HepG2 (cell line): ENCODE measurements around the gene NPAS2. TPM values are rescaled to one million over a fixed set of nuclear protein-coding genes. Genes with fewer than 3 reads are reported as not detected.

Source experiments
- CHCHD3 ChIP-seq: sonication (generic); formaldehyde crosslinking; IDR thresholded peaks from 2 replicates; pipeline ENCODE4 v1.8.0; 2022; ENCODE audit warnings: mild to moderate bottlenecking, missing genetic modification reagents, moderate library complexity
- EEA1 ChIP-seq: sonication (generic); formaldehyde crosslinking; IDR thresholded peaks from 2 replicates; pipeline ENCODE4 v1.5.1; 2020; ENCODE audit warnings: mild to moderate bottlenecking, missing genetic modification reagents, borderline replicate concordance
- ELF4 ChIP-seq: sonication (generic); formaldehyde crosslinking; IDR thresholded peaks from 2 replicates; pipeline ENCODE4 v1.5.0; 2020; ENCODE audit warnings: missing genetic modification reagents, mild to moderate bottlenecking, moderate library complexity, borderline replicate concordance
- HCFC1 ChIP-seq: fragments of 150-350 bp; IDR thresholded peaks from 2 replicates; pipeline ENCODE4 v1.6.1; 2014; ENCODE audit warnings: low read depth, low read length
- MBNL3 ChIP-seq: fragments of 250-450 bp; sonication (Bioruptor Pico); conservative IDR thresholded peaks from 2 replicates; pipeline ENCODE4 v1.8.0; 2022; ENCODE audit warnings: mild to moderate bottlenecking, inconsistent platforms
- MTA1 ChIP-seq: sonication (generic); formaldehyde crosslinking; IDR thresholded peaks from 2 replicates; pipeline ENCODE4 v1.4.0; 2020; ENCODE audit warnings: missing genetic modification reagents, mild to moderate bottlenecking, borderline replicate concordance
- NFE2L2 ChIP-seq: fragments of 150-350 bp; IDR thresholded peaks from 2 replicates; pipeline ENCODE4 v1.6.1; 2014; ENCODE audit warnings: low read length
- REXO4 ChIP-seq: sonication (generic); formaldehyde crosslinking; IDR thresholded peaks from 2 replicates; pipeline ENCODE4 v1.8.0; 2022; ENCODE audit warnings: missing genetic modification reagents, mild to moderate bottlenecking, borderline replicate concordance
- SOX5 ChIP-seq: IDR thresholded peaks from 2 replicates; pipeline ENCODE4 v1.6.1; 2016; ENCODE audit warnings: borderline replicate concordance
- SP4 ChIP-seq: sonication (generic); formaldehyde crosslinking; IDR thresholded peaks from 2 replicates; pipeline ENCODE4 v1.8.1; 2023; ENCODE audit warnings: mild to moderate bottlenecking, missing genetic modification reagents
- ZBTB7B ChIP-seq: sonication (generic); formaldehyde crosslinking; IDR thresholded peaks from 2 replicates; pipeline ENCODE4 v1.4.0; 2020; ENCODE audit warnings: missing genetic modification reagents
- ZNF619 ChIP-seq: sonication (generic); formaldehyde crosslinking; IDR thresholded peaks from 2 replicates; pipeline ENCODE4 v1.4.0; 2020; ENCODE audit warnings: mild to moderate bottlenecking, missing genetic modification reagents
- polyA plus RNA-seq, 8 experiments: library from polyadenylated mRNA; depleted of rRNA in 3 of 8; stranded (reverse) in 7 of 8; unstranded in 1 of 8; fragments of >200 nt; fragmentation: Illumina TruSeq in 4 of 8; extraction: Trizol in 4 of 8; gene quantifications; 2 replicates each; pipeline versions ENCODE4 v1.2.1 to v1.2.3, GENCODE V29; 2011 to 2016; ENCODE audit warnings: low read depth in 4 of 8, missing spikeins in 1 of 8, mixed read lengths in 1 of 8; ENCODE audit not compliant: insufficient read depth in 1 of 8
- total RNA-seq, 5 experiments: library from RNA; depleted of rRNA; stranded (reverse); fragments of >200 nt; fragmentation: Illumina TruSeq; extraction: Trizol; gene quantifications; 2 replicates each; pipeline ENCODE4 v1.2.3, GENCODE V29; 2016; ENCODE audit warnings: low read depth in 1 of 5
- TF ChIP-seq, protein P1 (sequence below): sonication (generic); formaldehyde crosslinking; IDR thresholded peaks from 2 replicates; pipeline ENCODE4 v1.8.0; 2022; ENCODE audit warnings: mild to moderate bottlenecking, missing genetic modification reagents
- TF ChIP-seq, protein P2 (sequence below): sonication (generic); formaldehyde crosslinking; IDR thresholded peaks from 2 replicates; pipeline ENCODE4 v1.4.0; 2020; ENCODE audit warnings: missing genetic modification reagents, mild to moderate bottlenecking, borderline replicate concordance
- TF ChIP-seq, protein P3 (sequence below), 2 experiments: sonication (generic) in 1 of 2; formaldehyde crosslinking in 1 of 2; IDR thresholded peaks; 2 replicates each; pipeline versions ENCODE4 v1.6.1 to v1.9.0; 2014 to 2022; ENCODE audit warnings: antibody characterized with exemption in 1 of 2, borderline replicate concordance in 1 of 2, inconsistent platforms in 1 of 2, low read depth in 1 of 2, missing genetic modification reagents in 1 of 2
- TF ChIP-seq, protein P4 (sequence below): sonication (generic); formaldehyde crosslinking; conservative IDR thresholded peaks from 2 replicates; pipeline ENCODE4 v1.8.0; 2022; ENCODE audit warnings: low read depth, missing genetic modification reagents

Gene NPAS2
- total and polyA plus RNA-seq, 2 of the 13 experiments (the other 11 are each of a cell fraction or from before 2014, with no cell fraction given) = 14.8 to 37.5 TPM

DNA sequence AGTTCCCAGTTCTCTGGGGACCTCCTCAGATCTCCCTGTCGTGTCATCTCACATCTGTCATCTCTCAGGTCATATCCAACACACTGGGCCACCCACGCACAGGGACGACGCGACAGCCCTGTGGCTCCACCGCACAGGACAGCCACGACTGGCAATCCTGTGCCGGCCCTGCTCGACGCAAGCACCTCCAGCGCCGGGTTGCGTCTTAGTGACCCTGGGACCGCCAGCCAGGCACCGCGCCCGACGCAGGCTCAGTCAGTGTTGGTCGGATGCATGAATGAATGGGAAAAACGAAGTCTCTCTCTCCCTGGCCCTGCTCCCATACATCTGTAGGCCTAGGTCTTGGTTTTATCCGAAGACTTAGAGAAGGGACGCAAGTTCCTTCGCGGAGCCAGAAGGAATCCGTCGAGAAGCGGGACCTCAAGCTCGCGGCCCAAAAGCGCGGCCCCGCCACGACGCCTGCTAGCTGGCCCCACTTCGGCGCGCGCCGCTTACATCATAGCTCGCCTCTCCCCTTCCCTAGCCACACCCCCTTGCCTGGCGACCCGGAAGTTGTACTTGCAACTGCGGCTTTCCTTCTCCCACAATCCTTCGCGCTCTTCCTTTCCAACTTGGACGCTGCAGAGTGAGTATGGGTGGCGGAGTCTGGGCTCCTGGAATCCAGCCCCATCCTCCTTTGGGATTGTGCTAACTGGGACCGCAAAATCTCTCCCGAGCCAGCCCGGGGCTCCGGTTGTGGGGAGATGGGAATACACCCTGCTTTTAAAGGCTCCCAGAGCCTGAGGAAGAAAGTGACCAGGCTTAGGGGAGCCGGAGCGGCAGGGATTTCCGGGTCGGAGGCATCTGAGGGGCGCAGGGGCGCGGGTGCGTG is 182.0 kb downstream of the NPAS2 start, which contains the start of gene RPL31 (continued):
- TF ChIP-seq, protein P1, sequence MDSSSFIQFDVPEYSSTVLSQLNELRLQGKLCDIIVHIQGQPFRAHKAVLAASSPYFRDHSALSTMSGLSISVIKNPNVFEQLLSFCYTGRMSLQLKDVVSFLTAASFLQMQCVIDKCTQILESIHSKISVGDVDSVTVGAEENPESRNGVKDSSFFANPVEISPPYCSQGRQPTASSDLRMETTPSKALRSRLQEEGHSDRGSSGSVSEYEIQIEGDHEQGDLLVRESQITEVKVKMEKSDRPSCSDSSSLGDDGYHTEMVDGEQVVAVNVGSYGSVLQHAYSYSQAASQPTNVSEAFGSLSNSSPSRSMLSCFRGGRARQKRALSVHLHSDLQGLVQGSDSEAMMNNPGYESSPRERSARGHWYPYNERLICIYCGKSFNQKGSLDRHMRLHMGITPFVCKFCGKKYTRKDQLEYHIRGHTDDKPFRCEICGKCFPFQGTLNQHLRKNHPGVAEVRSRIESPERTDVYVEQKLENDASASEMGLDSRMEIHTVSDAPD (CRISPR knock-in tag) = peak; percentile 94
- TF ChIP-seq HCFC1 (peak; percentile 71), EEA1 (peak; percentile 81; the same call in 1 of the 2 replicates), MBNL3 (CRISPR knock-in tag) (no peak), ZBTB7B (CRISPR knock-in tag) (no peak), ZNF619 (CRISPR knock-in tag) (peak; percentile 99), SP4 (peak; percentile 97), NFE2L2 (0 out of 2 replicates have a peak, but pooled peaks have one; percentile 0), ELF4 (peak; percentile 98), CHCHD3 (CRISPR knock-in tag) (peak; percentile 99), REXO4 (CRISPR knock-in tag) (peak; percentile 97), MTA1 (CRISPR knock-in tag) (peak; percentile 94; the same call in 1 of the 2 replicates), SOX5 (CRISPR knock-in tag) (peak; percentile 84)
- TF ChIP-seq, protein P2, sequence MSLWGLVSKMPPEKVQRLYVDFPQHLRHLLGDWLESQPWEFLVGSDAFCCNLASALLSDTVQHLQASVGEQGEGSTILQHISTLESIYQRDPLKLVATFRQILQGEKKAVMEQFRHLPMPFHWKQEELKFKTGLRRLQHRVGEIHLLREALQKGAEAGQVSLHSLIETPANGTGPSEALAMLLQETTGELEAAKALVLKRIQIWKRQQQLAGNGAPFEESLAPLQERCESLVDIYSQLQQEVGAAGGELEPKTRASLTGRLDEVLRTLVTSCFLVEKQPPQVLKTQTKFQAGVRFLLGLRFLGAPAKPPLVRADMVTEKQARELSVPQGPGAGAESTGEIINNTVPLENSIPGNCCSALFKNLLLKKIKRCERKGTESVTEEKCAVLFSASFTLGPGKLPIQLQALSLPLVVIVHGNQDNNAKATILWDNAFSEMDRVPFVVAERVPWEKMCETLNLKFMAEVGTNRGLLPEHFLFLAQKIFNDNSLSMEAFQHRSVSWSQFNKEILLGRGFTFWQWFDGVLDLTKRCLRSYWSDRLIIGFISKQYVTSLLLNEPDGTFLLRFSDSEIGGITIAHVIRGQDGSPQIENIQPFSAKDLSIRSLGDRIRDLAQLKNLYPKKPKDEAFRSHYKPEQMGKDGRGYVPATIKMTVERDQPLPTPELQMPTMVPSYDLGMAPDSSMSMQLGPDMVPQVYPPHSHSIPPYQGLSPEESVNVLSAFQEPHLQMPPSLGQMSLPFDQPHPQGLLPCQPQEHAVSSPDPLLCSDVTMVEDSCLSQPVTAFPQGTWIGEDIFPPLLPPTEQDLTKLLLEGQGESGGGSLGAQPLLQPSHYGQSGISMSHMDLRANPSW (CRISPR knock-in tag) = peak; percentile 96; the same call in 1 of the 2 replicates
- TF ChIP-seq, protein P3, sequence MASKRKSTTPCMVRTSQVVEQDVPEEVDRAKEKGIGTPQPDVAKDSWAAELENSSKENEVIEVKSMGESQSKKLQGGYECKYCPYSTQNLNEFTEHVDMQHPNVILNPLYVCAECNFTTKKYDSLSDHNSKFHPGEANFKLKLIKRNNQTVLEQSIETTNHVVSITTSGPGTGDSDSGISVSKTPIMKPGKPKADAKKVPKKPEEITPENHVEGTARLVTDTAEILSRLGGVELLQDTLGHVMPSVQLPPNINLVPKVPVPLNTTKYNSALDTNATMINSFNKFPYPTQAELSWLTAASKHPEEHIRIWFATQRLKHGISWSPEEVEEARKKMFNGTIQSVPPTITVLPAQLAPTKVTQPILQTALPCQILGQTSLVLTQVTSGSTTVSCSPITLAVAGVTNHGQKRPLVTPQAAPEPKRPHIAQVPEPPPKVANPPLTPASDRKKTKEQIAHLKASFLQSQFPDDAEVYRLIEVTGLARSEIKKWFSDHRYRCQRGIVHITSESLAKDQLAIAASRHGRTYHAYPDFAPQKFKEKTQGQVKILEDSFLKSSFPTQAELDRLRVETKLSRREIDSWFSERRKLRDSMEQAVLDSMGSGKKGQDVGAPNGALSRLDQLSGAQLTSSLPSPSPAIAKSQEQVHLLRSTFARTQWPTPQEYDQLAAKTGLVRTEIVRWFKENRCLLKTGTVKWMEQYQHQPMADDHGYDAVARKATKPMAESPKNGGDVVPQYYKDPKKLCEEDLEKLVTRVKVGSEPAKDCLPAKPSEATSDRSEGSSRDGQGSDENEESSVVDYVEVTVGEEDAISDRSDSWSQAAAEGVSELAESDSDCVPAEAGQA (IDR thresholded peaks at IDR 0.05; ENCODE audit: low read depth) = peak; percentile 93
- TF ChIP-seq, protein P3 (CRISPR knock-in tag; IDR thresholded peaks at IDR 0.05; ENCODE audit: borderline replicate concordance) = peak; percentile 73; the same call in 1 of the 2 replicates
- TF ChIP-seq, protein P4, sequence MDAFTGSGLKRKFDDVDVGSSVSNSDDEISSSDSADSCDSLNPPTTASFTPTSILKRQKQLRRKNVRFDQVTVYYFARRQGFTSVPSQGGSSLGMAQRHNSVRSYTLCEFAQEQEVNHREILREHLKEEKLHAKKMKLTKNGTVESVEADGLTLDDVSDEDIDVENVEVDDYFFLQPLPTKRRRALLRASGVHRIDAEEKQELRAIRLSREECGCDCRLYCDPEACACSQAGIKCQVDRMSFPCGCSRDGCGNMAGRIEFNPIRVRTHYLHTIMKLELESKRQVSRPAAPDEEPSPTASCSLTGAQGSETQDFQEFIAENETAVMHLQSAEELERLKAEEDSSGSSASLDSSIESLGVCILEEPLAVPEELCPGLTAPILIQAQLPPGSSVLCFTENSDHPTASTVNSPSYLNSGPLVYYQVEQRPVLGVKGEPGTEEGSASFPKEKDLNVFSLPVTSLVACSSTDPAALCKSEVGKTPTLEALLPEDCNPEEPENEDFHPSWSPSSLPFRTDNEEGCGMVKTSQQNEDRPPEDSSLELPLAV (CRISPR knock-in tag) = no peak; the same call in 1 of the 2 replicates
